ENCODE data around the gene DUSP10.

DUSP10 gene

GRCh38 chr1:221729771-221730330 is 12.0 kb downstream of the DUSP10 start:
- DNase-seq: no peak

- DNase-seq: no peak
These were observed 13.8 kb downstream of the DUSP10 start for GRCh38 chr1:221728037-221728505.

GRCh38 chr1:221727146-221728036 is 14.5 kb downstream of the DUSP10 start:
- no peak for DNase-seq

- DNase-seq: no peak
These were observed 15.9 kb downstream of the DUSP10 start for GRCh38 chr1:221725735-221726672.

- DNase-seq: peak; percentile 55
These were observed 16.8 kb downstream of the DUSP10 start for GRCh38 chr1:221724931-221725605.

- DNase-seq: no peak
These were observed 18.0 kb downstream of the DUSP10 start for GRCh38 chr1:221723848-221724236.

- no peak for DNase-seq
These were observed 18.7 kb downstream of the DUSP10 start for GRCh38 chr1:221723018-221723847.

- no peak for DNase-seq
These were observed 19.5 kb downstream of the DUSP10 start for GRCh38 chr1:221722254-221723017.

- DNase-seq: no peak
These were observed 21.3 kb downstream of the DUSP10 start for GRCh38 chr1:221720545-221720944.

GRCh38 chr1:221719987-221720386 is 21.9 kb downstream of the DUSP10 start:
- DNase-seq: peak; percentile 69

GRCh38 chr1:221719278-221719597 is 22.7 kb downstream of the DUSP10 start:
- DNase-seq: no peak

GRCh38 chr1:221718381-221719277 is 23.3 kb downstream of the DUSP10 start:
- peak; percentile 99 for DNase-seq

- DNase-seq: no peak
These were observed 24.4 kb downstream of the DUSP10 start for GRCh38 chr1:221717485-221717853.

- DNase-seq: no peak
These were observed 25.0 kb downstream of the DUSP10 start for GRCh38 chr1:221716713-221717484.

GRCh38 chr1:221715321-221716169 is 26.3 kb downstream of the DUSP10 start:
- DNase-seq: peak; percentile 79

- DNase-seq: no peak
These were observed 27.4 kb downstream of the DUSP10 start for GRCh38 chr1:221714227-221715152.

Data from fibroblast of skin of scalp (primary cell).